Pons (tissue), 1 donor: ENCODE measurements around the gene SLC16A11.
"Not testable (repeated sequence)": the region's sequence is repeated elsewhere in the genome, so short reads cannot be mapped to it uniquely, and the experiment has no call there.

Experiments
- DNase-seq: peaks from one replicate; pipeline ENCODE4 v3.0.0-alpha.2; 2016; ENCODE audit warnings: low spot score

Gene SLC16A11

DNA sequence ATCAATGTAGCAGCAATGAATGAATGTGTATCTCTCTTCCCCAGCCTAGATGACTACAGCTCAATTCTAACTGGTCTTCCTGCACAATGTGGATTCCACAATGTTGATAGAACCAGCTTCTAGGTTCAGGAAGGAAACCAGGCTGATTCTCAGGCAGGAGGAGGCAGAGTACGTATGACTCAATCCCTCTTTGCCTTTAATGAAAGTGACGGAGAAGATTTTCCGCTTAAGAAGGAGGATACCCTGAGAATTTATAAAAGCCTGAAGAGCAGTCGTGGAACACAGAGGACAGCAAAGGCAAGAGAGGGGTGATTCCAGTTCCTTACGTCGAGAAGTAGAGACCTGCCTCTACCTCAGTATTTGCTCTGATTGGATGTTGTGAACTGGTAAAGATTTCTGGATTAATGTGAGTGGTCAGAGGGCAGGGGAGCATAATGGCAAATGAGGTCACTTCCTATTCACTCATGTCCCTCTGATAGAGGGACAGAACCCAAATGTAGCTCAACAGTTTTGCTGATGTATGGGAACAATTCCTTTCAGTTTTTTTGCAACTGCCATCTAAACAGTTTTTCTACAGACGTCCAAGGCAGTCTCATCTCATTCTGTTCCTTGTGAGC lies 15.0 kb upstream of the SLC16A11 start:
- DNase-seq, result no peak

DNA sequence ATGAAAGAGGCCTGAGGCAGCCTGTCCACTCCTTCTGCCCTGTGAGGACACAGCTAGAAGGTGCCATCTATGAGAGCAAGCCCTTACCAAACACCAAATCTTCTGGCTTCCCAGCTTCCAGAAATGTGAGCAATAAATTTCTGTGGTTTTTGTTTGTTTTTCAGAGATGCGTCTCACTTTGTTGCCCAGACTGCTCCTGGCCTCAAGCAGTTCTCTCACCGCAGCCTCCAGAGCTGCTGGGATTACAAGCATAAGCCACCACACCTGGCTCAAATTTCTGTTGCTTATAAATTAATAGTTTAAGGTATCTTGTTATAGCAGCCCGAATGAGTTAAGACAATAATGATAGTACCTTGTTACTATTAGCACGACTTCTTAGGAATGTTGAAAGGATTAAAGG lies 12.5 kb upstream of the SLC16A11 start:
- DNase-seq, result no peak

DNA sequence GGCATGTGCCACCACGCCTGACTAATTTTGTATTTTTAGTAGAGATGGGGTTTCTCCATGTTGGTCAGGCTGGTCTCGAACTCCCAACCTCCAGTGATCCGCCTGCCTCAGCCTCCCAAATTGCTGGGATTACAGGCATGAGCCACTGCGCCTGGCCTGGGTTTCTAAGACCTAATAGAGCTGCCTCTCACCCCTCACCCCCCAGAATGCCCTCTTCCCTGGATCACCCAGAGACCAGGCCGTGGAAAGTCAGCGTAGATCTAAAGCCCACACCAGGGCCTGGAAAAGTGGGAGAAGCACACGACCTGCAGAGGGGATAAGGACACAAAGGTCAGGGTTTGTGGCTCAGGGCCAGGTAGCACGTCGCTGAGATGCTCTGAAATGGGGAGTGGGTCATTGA lies 6.7 kb upstream of the SLC16A11 start:
- not testable (repeated sequence) for DNase-seq

DNA sequence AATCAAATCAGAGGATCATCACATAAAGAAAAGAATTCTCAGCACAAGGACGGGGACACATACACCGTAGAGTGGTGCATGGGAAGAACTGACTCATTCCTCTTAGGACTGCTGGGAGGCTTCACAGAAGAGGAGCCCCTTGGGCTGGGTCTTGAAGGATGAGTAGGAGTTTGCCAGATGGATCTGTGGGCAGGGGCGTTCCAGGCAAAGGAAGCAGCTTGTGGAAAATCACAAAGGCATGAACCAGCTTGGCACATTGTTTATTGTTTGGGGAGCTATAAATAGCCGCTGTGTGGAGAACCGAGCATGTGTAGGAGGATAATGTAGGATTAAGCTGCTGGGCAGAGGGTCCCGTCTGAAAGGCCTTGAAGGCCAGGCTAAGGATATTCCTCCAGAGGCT lies 5.1 kb upstream of the SLC16A11 start:
- no peak for DNase-seq

DNA sequence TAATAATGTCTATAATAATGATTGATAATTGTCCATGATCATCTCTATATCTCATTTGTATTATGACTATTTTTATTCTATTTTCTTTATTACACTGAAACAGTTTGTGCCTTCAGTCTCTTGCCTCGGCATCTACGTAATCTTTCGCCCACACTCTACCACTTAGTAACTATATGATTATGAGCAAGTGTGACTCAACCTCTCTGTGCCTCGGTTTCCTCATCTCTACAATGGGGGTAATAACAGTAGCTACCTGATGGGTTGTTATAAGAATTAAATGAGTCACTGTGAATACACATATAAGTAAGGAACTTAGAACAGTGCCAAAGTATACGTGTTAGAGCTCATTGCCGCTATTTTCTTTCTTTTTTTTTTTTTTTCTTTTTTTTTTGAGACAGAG lies 3.7 kb upstream of the SLC16A11 start:
- no peak for DNase-seq

DNA sequence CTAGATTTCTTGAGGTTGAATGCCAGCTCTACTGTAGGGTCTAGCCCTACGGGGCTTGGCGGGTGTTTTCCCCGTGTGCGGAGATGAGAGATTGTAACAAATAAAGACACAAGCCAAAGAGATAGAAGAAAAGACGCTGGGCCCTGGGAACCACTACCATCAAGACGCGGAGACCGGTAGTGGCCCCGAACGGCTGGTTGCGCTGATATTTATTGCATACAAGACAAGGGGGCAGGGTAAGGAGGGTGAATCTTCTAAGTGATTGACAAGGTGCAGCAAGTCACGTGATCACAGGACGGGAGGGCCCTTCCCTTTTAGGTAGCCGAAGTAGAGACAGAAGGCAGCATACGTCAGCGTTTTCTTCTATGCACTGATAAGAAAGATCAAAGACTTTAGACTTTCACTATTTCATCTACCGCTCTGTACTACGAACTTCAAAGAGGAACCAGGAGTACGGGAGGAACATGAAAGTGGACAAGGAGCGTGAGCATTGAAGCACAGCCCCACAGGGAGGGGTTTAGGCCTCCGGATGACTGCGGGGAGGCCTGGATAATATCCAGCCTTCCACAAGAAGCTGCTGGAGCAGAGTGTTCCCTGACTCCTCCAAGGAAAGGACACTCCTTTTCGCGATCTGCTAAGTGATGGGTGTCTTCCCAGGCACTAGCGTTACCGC lies 3.0 kb upstream of the SLC16A11 start:
- DNase-seq, result not testable (repeated sequence)

DNA sequence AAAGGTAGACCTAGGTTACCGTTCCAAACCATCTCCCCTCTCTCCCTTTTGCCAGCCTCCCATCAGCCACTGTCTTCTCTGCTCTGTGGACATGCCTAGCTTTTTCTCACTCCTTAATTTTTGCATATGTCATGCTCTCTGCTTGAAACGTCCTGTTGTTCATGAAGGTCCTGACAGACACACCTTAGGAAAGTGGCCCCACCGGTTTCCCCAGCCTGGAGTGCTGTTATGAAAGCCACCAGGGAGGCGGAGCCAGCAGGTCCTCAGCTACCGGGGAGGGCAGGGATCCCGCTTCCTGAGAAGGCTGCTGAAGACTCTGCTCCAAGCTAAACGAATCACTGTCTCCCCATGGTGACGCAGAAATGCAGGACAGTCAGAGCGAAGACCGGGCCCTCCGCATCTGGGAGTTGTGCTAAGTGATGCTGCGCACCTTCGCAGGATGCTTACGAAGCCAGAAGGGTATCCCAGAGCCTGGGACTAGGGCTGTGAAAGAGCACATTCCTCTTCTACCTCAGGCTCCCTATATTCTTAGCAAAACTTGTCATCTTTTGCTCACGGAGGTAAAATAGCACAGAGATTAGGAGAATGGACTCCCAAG lies 2.3 kb upstream of the SLC16A11 start:
- DNase-seq, result no peak

DNA sequence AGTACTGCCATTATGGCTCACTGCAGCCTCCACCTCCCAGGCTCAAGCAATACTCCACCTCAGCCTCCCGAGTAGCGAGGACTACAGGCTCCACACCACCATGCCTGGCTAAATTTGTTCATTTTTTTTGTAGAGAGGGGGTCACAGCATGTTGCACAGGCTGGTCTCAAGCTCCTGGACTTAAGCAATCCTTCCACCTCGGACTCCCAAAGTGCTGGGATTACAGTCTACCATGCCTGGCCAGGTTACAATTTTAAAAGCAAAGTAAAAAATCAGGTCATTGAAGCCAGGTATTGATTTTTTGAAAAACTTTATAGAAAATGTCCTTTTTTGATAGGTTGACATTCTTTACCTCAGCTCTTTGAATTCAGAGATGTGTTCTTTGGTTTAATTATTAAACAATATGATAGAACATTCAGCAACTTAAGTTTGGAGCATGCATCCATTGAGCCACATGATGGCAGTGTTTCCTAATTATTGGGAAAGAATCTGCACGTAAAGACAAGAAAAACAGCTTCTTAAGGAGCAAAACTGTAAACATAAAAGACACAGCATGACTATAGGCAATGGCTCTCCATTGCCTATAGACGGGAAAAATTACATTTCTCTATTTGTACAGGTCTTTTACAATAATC lies 1.7 kb upstream of the SLC16A11 start:
- peak; percentile 86 for DNase-seq

DNA sequence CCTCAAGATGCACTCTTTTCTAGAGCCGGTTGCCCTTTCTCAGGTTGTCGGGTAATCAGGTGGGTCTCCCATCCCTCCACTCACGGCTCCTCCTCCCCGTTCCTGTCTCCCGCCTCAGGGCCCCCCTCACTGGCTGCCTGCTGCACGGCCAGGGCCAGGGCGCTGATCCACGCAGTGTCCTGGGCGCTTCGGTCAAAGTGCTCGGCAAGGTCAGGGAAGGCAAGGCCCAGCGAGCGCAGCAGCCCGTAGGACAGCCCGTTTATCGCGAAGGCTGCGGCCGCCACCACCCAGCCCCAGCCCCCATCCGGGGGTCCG lies 753 bp downstream of the SLC16A11 start:
- DNase-seq, result no peak

DNA sequence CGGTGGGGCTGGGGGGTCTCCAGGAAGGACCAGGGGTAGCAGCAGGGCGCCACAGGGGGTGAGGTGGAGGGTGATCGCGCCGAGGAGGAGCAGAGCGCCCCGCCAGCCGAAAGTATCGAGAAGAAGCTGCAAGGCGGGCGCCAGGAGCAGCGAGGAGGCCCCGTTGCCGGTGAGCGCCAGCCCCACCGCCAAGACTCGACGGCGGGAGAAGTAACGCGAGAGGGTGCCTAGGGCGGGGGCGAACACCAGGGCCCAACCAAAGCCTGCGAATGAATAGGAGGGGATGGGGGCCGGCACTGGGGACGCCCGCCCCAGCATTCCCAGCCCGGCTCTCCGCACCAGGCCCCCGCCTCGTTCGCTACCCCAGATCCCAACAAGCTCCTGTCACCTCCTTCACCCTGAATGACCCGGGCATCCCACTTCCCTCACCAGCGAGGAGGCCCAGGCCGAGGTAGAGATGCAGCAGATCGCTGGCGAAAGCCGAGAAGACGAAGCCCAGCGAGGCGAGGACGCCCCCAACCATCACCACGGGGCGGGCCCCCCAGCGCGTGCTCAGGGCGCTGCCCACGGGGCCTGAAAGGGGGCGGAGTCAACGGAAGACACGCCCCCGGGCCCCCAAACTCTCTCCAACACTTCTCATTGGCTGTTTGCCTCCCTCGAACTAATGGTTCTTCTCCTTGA lies 1.3 kb downstream of the SLC16A11 start:
- no peak for DNase-seq

DNA sequence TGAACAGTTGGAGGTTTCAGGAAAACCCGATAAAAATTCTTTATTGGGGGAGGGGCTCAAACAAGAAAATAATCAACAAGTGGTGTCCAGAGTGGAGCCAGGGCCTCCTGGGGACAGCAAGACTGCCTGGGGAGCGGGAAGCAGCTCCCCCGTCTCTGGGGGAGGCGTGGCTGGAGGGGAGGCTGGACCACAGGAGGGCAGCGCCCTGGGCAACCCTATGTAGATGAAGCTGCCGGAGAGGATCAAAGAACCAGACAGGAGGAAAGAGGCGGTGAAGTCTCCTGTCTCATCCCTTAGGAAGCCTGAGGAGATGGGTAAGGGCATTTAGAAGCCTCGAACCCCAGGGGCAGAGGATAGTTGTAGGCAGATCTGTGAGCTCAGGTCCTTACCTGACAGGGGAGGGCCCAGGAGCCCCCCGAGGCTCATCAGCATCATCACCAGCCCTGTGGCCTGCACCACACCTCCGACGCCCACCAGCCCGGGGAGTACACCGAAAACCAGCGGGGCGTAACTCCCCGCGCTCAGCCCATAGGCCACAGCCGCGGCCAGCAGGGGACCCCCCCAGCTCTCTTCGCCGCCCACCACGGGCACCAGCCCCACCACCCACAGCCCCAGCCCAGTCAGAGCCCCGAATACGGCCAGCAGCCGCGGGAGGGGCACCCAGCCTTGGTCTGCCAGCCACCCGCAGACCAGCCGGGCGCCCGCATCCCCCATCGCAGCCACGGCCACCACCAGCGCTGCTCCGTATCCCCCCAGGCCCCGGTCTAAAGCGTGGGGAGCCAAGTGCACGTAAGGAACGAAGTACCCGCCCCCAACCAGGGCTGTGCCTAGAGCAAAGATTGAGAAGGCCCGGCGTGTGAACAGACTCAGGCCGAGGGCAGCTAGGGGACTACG lies 2.0 kb downstream of the SLC16A11 start:
- DNase-seq, result no peak

DNA sequence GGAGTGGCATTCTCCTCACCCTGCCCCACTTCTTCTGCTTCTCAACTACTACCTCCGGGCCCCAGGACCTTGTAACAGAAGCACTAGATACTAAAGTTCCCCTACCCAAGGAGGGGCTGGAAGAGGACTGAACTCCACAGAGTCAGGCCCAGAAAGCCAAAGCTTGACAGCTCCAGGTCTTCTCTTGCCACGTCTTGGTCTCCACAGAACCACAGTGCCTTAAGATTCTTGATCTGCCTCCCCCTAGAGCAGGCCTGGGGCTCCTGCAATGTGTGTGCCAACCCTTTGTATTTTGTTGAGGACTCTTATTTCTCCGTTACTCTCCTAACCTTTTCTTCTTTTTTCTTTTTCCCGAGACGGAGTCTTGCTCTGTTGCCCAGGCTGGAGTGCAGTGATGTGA lies 4.1 kb downstream of the SLC16A11 start:
- no peak for DNase-seq

DNA sequence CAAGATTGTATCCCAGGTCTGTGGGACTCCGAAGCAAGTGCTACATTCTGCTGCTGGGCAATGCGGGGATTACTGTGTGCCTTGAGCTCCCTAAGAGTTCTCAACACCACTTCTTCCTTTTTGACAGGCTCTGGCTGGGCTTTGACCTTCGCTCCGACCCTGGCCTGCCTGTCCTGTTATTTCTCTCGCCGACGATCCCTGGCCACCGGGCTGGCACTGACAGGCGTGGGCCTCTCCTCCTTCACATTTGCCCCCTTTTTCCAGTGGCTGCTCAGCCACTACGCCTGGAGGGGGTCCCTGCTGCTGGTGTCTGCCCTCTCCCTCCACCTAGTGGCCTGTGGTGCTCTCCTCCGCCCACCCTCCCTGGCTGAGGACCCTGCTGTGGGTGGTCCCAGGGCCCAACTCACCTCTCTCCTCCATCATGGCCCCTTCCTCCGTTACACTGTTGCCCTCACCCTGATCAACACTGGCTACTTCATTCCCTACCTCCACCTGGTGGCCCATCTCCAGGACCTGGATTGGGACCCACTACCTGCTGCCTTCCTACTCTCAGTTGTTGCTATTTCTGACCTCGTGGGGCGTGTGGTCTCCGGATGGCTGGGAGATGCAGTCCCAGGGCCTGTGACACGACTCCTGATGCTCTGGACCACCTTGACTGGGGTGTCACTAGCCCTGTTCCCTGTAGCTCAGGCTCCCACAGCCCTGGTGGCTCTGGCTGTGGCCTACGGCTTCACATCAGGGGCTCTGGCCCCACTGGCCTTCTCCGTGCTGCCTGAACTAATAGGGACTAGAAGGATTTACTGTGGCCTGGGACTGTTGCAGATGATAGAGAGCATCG lies 5.6 kb downstream of the SLC16A11 start:
- DNase-seq, result no peak

DNA sequence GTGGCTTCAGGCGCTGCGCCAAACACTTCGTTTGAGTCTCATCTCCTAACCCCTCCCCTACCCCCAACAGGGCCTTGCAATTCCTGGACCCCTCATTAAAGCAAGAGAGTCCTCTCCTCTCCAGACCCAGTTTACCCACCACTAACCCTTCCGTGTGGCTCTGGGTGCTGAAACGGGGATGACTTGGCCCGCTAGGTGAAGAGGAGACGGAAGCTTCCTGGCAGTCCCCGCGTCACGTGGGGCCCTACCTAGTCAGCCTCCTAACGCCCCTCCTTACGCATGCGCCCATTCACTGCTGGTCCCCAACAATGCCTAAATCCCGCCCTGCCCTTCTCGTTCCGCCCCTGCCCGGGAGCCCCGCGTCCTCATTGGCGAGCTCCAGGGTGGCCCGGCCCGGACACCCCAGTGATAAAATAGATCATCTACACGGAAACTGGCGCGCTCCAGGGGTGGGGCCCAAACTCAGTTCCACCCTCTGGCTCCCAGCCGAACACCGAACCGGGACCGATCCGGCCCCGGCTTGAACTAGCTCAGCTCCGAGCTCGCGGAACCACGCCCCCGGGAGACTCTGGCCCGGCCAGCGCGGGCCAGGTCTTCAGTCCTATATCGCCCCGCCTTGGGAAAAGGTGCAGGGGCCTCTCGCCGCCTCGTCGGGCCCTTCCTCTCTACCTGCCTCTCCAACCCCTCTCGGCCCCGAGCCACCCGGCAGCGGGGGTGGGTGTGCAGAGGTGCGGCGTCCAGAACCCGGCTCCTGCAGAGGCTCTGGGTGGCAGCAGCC lies 8.1 kb downstream of the SLC16A11 start, which contains the start of gene SLC16A13:
Gene SLC16A13 (plus strand): TSS at position 425 of the 778 bp plus-strand sequence. CDS start 368 bp downstream, outside the sequence.
- DNase-seq, result peak; percentile 90

DNA sequence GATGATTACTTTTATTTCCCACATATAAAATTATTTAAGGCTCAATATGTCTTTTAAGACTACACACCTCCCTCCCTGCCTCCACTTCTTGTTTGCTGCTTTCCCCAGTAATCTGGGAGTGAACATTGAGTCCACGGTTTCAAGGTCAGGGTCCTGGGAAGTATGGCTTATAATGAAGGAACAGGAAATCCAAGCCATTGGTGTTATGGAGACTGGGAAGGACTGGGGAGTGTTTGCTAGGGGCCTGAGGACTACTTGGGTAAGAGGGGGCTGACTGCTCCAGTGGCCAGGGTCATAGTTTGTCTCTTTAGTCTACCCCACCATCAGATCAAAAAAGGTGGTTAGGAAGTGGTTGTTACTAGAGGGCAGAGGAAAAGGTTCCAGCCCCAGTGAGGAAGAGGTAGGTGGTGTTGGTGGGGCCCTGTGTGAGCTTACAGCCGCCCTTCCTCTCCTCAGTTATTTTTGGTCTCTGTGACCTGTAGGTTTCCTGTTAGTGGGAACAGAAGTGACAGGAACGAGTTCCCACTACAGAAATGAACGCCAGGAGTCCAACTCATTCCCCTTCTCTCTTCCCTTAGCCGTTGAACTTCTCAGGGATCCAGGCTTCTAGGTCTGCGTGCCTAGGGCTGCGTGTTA lies 8.8 kb downstream of the SLC16A11 start:
- no peak for DNase-seq

DNA sequence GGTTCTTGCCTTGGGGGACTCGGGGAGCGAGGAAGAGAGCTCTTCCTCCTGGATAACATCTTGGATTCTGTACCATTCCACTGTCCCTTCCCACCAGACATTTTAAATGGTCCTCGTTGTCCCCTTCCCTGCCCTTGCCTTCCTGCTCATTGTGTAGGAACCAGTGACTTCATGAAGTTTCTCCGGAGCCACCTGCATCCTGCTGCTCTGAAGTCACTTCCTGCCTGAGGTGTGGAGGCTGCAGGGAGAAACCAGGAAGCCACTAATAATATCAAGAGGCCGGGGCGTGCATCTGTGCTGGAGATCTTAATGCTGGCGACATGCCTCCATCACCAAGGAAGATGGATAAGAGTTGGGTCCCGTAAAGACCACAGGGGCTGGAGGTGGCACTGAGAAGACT lies 14.2 kb downstream of the SLC16A11 start:
- no peak for DNase-seq

DNA sequence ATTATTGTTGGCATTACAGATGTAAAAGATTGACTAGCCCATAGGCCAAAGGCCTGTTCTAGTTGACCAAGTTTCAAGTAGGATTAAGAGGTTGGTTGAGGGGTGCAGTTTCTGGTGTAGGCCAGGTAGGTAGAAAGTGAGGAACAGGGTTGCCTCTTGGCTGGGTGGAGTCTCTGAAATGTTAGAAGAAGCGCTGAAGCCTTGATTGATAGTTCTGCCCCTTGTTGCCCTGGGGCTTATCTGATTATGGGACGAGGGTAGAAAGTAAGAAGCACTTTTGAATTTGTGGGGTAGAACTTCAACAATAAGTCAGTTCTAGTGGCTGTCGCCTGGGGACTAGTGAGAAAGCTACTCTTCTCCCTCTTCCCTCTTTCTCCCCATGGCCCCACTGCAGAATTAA lies 14.8 kb downstream of the SLC16A11 start:
- DNase-seq, result no peak

DNA sequence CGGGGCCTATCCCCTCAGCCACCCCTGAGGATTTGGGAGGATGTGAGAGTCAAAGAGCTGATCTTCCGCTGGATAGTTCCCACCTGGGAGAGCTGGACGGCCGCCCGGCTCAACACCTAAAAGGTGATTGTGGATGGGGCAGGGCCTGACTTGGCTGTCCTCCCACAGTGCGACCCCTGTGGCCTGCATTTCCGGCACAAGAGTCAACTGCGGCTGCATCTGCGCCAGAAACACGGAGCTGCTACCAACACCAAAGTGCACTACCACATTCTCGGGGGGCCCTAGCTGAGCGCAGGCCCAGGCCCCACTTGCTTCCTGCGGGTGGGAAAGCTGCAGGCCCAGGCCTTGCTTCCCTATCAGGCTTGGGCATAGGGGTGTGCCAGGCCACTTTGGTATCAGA lies 16.6 kb downstream of the SLC16A11 start:
- no peak for DNase-seq

DNA sequence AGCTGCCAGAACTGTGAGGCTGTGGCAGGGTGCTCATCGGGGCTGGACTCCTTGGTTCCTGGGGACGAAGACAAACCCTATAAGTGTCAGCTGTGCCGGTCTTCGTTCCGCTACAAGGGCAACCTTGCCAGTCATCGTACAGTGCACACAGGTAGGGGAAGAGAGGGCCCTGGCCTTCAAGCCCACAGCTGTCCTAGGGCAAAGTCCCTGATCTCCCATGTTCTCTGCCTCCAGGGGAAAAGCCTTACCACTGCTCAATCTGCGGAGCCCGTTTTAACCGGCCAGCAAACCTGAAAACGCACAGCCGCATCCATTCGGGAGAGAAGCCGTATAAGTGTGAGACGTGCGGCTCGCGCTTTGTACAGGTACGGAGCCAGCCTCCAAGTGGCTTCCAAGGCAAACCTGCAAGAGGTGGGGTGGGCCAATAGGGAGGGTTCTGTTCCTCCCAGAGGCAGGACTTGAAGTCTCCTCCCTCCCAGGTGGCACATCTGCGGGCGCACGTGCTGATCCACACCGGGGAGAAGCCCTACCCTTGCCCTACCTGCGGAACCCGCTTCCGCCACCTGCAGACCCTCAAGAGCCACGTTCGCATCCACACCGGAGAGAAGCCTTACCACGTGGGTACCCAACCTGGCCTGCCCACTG lies 17.3 kb downstream of the SLC16A11 start:
- DNase-seq, result no peak
